Activated CD8-positive, alpha-beta T cell treated with anti-CD3 and anti-CD28 coated beads for 36 hours (primary cell): ENCODE results near the gene CPHXL. TPM values are rescaled to one million over a fixed set of nuclear protein-coding genes. Genes with fewer than 3 reads are reported as not detected.

Experiments used
- ATAC-seq: fragments of 200-7000 bp; cut with Tn5 transposase; one replicate; pipeline ENCODE4 v1.10.0; 2021; ENCODE audit warnings: mild to moderate bottlenecking, moderate library complexity
- CTCF ChIA-PET: fragments of 350-600 bp; sonication (Branson Sonifier 250); formaldehyde crosslinking; loops from one replicate; lab custom pipeline; 2021; ENCODE audit warnings: antibody characterized with exemption; lab: Charles Lee
- POLR2A ChIA-PET: fragments of 350-600 bp; sonication (Branson Sonifier 250); formaldehyde crosslinking; loops from one replicate; lab custom pipeline; 2021; ENCODE audit warnings: antibody characterized with exemption; lab: Charles Lee
- DNase-seq: peaks from one replicate; pipeline ENCODE4 v3.0.0-alpha.2; 2020
- H3K27ac Mint-ChIP-seq: one replicate; pipeline ENCODE4 v1.8.0; 2021; ENCODE audit warnings: mild to moderate bottlenecking, mixed read lengths
- H3K27me3 Mint-ChIP-seq: one replicate; pipeline ENCODE4 v1.8.0; 2021; ENCODE audit warnings: mixed read lengths
- H3K36me3 Mint-ChIP-seq: one replicate; pipeline ENCODE4 v1.8.0; 2021; ENCODE audit warnings: low read depth, mixed read lengths
- H3K4me1 Mint-ChIP-seq: one replicate; pipeline ENCODE4 v1.8.0; 2021; ENCODE audit warnings: low read depth, mixed read lengths
- H3K4me3 Mint-ChIP-seq: one replicate; pipeline ENCODE4 v1.8.0; 2021; ENCODE audit warnings: mild to moderate bottlenecking, moderate library complexity, mixed read lengths
- H3K9me3 Mint-ChIP-seq: one replicate; pipeline ENCODE4 v1.8.0; 2021; ENCODE audit warnings: mixed read lengths
- intact Hi-C: fragments of 100-400 bp; cut with micrococcal nuclease; formaldehyde crosslinking; loops from one replicate; pipeline ENCODE4 v1.10.0; 2022
- total RNA-seq, 2 experiments: library from RNA; stranded (reverse); gene quantifications; one replicate each; pipeline ENCODE4 v1.2.3, GENCODE V29; 2021
- TF ChIP-seq, protein P1 (sequence below): fragments of 200-600 bp; IDR thresholded peaks from one replicate; pipeline ENCODE4 v1.8.0; 2022; ENCODE audit warnings: antibody characterized with exemption, mild to moderate bottlenecking

CPHXL gene
- total RNA-seq, 2 experiments from 2014 or later: not detected

DNA sequence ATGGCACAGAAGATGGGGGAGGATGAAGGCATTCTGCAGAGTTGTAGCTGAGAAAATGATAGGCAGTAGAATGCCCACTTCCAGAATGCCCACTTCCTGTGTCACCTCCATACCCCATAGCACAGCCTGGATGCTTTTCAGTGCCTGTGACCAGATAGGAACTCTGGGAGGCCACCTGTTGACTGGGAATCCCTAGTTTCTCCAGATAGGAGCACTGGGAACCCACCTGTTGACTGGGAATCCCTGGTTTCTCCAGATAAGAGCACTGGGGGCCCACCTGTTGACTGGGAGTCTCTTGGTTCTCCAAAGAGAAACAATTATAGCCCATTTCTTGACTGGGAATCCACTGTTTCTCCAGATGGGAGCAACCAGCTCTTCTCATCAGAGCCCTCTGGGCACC, 11.6 kb downstream of the CPHXL start:
- no peak overlapping the region for H3K27ac Mint-ChIP-seq
- peaks cover 11% of the 10 kb centered on the region for H3K9me3 Mint-ChIP-seq
- intact Hi-C loops: no loop called here
- ChIA-PET CTCF (no interaction called here), POLR2A (no interaction called here)
- ATAC-seq: no peak
- no peak for DNase-seq
- peaks cover 10% of the 10 kb centered on the region for H3K27me3 Mint-ChIP-seq
- TF ChIP-seq, protein P1, sequence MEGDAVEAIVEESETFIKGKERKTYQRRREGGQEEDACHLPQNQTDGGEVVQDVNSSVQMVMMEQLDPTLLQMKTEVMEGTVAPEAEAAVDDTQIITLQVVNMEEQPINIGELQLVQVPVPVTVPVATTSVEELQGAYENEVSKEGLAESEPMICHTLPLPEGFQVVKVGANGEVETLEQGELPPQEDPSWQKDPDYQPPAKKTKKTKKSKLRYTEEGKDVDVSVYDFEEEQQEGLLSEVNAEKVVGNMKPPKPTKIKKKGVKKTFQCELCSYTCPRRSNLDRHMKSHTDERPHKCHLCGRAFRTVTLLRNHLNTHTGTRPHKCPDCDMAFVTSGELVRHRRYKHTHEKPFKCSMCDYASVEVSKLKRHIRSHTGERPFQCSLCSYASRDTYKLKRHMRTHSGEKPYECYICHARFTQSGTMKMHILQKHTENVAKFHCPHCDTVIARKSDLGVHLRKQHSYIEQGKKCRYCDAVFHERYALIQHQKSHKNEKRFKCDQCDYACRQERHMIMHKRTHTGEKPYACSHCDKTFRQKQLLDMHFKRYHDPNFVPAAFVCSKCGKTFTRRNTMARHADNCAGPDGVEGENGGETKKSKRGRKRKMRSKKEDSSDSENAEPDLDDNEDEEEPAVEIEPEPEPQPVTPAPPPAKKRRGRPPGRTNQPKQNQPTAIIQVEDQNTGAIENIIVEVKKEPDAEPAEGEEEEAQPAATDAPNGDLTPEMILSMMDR: no peak
- H3K4me1 Mint-ChIP-seq: no peaks in the 10 kb centered on the region
- peaks cover 4% of the 10 kb centered on the region for H3K36me3 Mint-ChIP-seq
- no peak overlapping the region for H3K4me3 Mint-ChIP-seq

DNA sequence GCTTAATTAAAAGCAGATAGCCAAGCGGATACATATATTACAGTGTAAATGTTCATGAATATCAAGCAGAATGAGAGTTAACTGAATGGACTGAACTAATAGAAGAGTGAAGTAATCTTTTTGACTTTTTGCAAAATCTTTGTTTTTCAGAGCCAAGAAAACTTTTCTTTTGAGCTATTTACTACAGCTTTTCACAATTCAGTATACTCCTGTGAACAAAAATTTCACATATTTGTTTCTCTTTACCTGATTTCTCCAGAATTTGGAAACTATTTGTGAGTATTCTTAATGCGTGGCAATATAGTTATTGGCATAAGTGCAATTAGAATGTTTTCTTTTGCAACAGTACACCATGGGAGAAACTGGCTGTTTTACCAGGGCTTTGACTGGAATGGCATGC, 15.9 kb downstream of the CPHXL start:
- intact Hi-C loops: no loop called here
- no peak overlapping the region for H3K27ac Mint-ChIP-seq
- DNase-seq: no peak

DNA sequence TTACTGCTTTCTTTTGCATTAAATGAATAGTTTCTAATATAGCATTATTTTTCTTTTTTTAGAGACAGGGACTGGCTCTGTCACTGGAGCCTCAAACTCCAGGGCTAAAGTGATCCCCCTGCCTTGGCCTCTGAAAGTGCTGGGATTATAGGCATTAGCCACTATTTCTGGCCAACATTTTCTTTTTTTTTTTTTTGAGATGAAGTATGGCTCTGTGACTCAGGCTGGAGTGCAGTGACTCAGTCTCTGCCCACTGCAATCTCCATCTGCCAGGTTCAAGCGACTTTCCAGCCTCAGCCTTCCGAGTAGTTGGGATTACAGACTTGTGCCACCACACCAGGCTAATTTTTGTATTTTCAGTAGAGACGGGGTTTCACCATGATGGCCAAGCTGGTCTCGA, 23.0 kb downstream of the CPHXL start:
- Mint-ChIP-seq H3K9me3 (no peaks in the 10 kb centered on the region), H3K4me1 (no peaks in the 10 kb centered on the region), H3K36me3 (no peaks in the 10 kb centered on the region), H3K27me3 (no peaks in the 10 kb centered on the region), H3K27ac (no peak overlapping the region), H3K4me3 (no peak overlapping the region)
- DNase-seq (no peak), ATAC-seq (no peak)
- intact Hi-C loops: no loop called here
- POLR2A ChIA-PET: no interaction called here
- TF ChIP-seq, protein P1: no peak
- CTCF ChIA-PET: no interaction called here

More for the DNA sequence above, 15.9 kb downstream of the CPHXL start:
- Mint-ChIP-seq H3K4me3 (no peak overlapping the region), H3K9me3 (peaks cover 13% of the 10 kb centered on the region), H3K27me3 (no peaks in the 10 kb centered on the region), H3K36me3 (peaks cover 4% of the 10 kb centered on the region), H3K4me1 (no peaks in the 10 kb centered on the region)
- TF ChIP-seq, protein P1: no peak
- ATAC-seq: no peak
- ChIA-PET POLR2A (no interaction called here), CTCF (no interaction called here)

DNA sequence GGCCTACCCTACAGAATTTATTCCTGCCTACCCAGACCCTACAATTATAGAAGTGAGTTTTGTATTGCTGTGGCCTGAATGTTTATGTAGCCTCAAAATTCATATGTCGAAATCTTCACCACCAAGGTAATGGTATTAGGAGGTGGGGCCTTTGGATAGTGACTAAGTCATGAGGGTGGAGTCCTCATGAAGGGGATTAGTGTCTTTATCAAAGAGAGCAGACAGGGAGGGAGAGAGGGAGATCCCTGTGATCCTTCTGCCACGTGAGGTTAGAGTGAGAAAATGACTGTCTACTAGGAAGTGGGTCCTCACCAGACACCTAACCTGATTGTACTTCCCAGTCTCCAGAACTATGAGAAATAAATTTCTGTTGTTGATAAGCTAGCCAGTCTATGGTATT, 24.0 kb downstream of the CPHXL start:
- intact Hi-C loops: no loop called here
- DNase-seq (no peak), ATAC-seq (no peak)
- no peak overlapping the region for H3K4me3 Mint-ChIP-seq
- POLR2A ChIA-PET: no interaction called here
- H3K36me3 Mint-ChIP-seq: no peaks in the 10 kb centered on the region
- H3K9me3 Mint-ChIP-seq: no peaks in the 10 kb centered on the region
- no peak overlapping the region for H3K27ac Mint-ChIP-seq
- CTCF ChIA-PET: interaction anchor here (0.8 kb wide), 1 partner anchor 62 kb away, joined by 3 read pairs; no protein-coding TSS in a partner anchor
- TF ChIP-seq, protein P1: no peak
- H3K27me3 Mint-ChIP-seq: no peaks in the 10 kb centered on the region
- H3K4me1 Mint-ChIP-seq: no peaks in the 10 kb centered on the region

DNA sequence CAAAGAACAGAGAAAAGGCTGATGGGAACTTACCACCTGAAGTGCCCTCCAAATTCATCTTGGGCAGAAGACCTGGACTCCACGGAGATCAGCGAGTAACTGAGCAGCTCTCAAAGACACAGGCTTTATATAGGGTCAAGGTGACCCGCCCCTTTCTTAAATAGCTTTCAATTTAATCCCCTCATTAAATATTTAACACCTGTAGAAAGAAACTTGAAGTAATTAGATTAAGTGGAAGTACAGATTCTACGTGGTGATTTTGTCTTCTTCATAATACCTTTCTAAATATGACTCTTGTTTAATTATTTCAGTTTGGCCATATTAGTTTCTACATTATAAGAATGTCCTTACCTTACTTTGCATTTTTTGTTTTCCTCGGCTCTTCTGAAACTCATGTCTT, 24.9 kb downstream of the CPHXL start, which contains the start of gene DUXB:
Gene DUXB (minus strand): TSS at position 101 of the 400 bp plus-strand sequence. CDS start 43 bp downstream, at position 58.
- ATAC-seq (no peak), DNase-seq (no peak)
- TF ChIP-seq, protein P1: no peak
- Mint-ChIP-seq H3K9me3 (no peaks in the 10 kb centered on the region), H3K27ac (no peak within 1 kb of the TSS), H3K4me3 (no peak within 1 kb of the TSS), H3K27me3 (no peaks in the 10 kb centered on the region), H3K36me3 (no peaks in the 10 kb centered on the region), H3K4me1 (no peaks in the 10 kb centered on the region)
- ChIA-PET POLR2A (no interaction called here), CTCF (no interaction called here)
- intact Hi-C loops: no loop called here
